ENCODE data around the gene FOCAD. TPM values are rescaled to one million over a fixed set of nuclear protein-coding genes. Genes with fewer than 3 reads are reported as not detected.
"Not testable (repeated sequence)": the region's sequence is repeated elsewhere in the genome, so short reads cannot be mapped to it uniquely, and the experiment has no call there.

FOCAD gene
- total and polyA plus RNA-seq, 4 donors, result 6.8 to 62.1 (median 27.9) TPM

DNA sequence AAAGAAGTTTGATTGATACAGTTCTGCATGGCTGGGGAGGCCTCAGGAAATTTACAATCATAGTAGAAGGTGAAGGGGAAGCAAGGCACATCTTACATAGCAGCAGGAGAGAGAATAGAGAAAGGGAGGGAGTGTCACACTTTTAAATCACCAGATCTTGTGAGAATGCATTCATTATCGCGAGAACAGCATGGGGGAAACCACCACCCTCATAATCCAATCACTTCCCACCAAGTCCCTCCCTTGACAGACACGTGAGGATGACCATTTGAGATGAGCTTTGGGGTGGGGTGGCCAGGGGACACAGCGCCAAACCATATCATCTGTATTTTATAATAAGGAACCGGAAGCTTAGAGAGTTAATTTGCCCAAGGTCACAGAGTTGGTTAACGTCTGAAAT lies 13.7 kb upstream of the FOCAD start:
- DNase-seq (no peak), ATAC-seq (ENCODE audit: insufficient read depth, low FRiP score) (no peak)
- Histone ChIP-seq H3K27ac (ENCODE audit: low read depth in 1 of 2, low read length in 1 of 2) (no peak overlapping the region), H3K4me3 (no peak overlapping the region), H3K36me3 (ENCODE audit: control insufficient read depth in 4 of 4, insufficient read depth in 4 of 4, low read length in 4 of 4) (no peaks in the 10 kb centered on the region), H3K4me1 (ENCODE audit: control insufficient read depth in 5 of 5, insufficient read depth in 5 of 5, low read length in 5 of 5) (no peaks in the 10 kb centered on the region), H3K9ac (ENCODE audit: insufficient read depth in 1 of 2, low read length in 2 of 2) (no peak overlapping the region), H3K9me3 (ENCODE audit: control insufficient read depth in 4 of 4, insufficient read depth in 3 of 4, low read length in 3 of 4) (no peaks in the 10 kb centered on the region), H3K27me3 (ENCODE audit: control insufficient read depth in 3 of 3, insufficient read depth in 3 of 3, low read length in 2 of 3) (no peaks in the 10 kb centered on the region)
- WGBS, 2 donors, result 79% methylated on average over 6 of the region's 6 CpGs
- TF ChIP-seq, protein P1, sequence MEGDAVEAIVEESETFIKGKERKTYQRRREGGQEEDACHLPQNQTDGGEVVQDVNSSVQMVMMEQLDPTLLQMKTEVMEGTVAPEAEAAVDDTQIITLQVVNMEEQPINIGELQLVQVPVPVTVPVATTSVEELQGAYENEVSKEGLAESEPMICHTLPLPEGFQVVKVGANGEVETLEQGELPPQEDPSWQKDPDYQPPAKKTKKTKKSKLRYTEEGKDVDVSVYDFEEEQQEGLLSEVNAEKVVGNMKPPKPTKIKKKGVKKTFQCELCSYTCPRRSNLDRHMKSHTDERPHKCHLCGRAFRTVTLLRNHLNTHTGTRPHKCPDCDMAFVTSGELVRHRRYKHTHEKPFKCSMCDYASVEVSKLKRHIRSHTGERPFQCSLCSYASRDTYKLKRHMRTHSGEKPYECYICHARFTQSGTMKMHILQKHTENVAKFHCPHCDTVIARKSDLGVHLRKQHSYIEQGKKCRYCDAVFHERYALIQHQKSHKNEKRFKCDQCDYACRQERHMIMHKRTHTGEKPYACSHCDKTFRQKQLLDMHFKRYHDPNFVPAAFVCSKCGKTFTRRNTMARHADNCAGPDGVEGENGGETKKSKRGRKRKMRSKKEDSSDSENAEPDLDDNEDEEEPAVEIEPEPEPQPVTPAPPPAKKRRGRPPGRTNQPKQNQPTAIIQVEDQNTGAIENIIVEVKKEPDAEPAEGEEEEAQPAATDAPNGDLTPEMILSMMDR (IDR thresholded peaks at IDR 0.05; ENCODE audit: control extremely low read depth, extremely low read depth), result no peak

DNA sequence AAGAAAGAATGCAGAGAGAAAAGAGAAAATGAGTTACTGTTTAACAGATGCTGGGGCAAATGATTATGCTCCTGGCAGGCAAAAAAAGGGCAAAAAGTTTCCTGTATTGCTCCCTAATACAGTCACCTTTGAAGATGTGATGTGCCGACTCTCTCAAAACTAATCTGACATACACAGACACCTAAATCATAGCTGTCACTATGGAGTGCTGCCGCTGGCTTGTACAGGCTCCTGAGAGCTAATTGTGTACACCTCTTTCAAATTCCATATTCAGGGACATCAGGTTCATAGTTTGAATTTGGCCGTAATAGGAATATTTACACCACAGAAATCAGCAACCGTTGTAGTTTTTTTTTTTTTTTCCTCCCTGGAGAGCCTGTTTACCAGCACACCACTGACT lies 12.4 kb upstream of the FOCAD start:
- Histone ChIP-seq H3K4me1 (ENCODE audit: control insufficient read depth in 5 of 5, insufficient read depth in 5 of 5, low read length in 5 of 5) (no peaks in the 10 kb centered on the region), H3K27me3 (ENCODE audit: control insufficient read depth in 3 of 3, insufficient read depth in 3 of 3, low read length in 2 of 3) (no peaks in the 10 kb centered on the region), H3K27ac (ENCODE audit: low read depth in 1 of 2, low read length in 1 of 2) (no peak overlapping the region), H3K36me3 (ENCODE audit: control insufficient read depth in 4 of 4, insufficient read depth in 4 of 4, low read length in 4 of 4) (no peaks in the 10 kb centered on the region), H3K9ac (ENCODE audit: insufficient read depth in 1 of 2, low read length in 2 of 2) (no peak overlapping the region), H3K9me3 (ENCODE audit: control insufficient read depth in 4 of 4, insufficient read depth in 3 of 4, low read length in 3 of 4) (no peaks in the 10 kb centered on the region), H3K4me3 (no peak overlapping the region)
- no peak for ATAC-seq (ENCODE audit: insufficient read depth, low FRiP score)
- 88 to 95% methylated on average over 4 of the region's 4 CpGs for WGBS, 2 donors
- no peak for DNase-seq
- TF ChIP-seq, protein P1 (IDR thresholded peaks at IDR 0.05; ENCODE audit: control extremely low read depth, extremely low read depth), result no peak

DNA sequence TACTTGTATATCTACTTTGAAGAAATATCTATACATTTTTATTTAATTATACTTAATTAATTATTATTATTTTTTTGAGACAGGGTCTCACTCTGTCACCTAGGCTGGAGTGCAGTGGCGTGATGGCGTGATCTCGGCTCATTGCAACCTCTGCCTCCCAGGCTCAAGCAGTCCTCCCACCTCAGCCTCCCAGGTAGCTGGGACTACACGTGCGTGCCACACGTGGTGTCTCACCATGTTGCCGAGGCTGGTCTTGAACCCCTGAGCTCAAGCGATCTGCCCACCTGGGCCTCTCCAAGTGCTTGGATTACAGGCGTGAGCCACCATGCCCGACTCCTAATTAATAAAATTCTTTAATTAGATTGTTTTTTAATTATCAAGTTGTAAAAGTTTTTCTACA lies 10.5 kb upstream of the FOCAD start:
- H3K27ac ChIP-seq (ENCODE audit: low read depth in 1 of 2, low read length in 1 of 2); H3K27me3 ChIP-seq (ENCODE audit: control insufficient read depth in 3 of 3, insufficient read depth in 3 of 3, low read length in 2 of 3); H3K36me3 ChIP-seq (ENCODE audit: control insufficient read depth in 4 of 4, insufficient read depth in 4 of 4, low read length in 4 of 4); H3K9ac ChIP-seq (ENCODE audit: insufficient read depth in 1 of 2, low read length in 2 of 2); H3K4me3 ChIP-seq; ATAC-seq (ENCODE audit: insufficient read depth, low FRiP score); H3K4me1 ChIP-seq (ENCODE audit: control insufficient read depth in 5 of 5, insufficient read depth in 5 of 5, low read length in 5 of 5); DNase-seq; H3K9me3 ChIP-seq (ENCODE audit: control insufficient read depth in 4 of 4, insufficient read depth in 3 of 4, low read length in 3 of 4): not testable (repeated sequence)
- 97 to 99% methylated on average over 10 of the region's 10 CpGs for WGBS, 2 donors

DNA sequence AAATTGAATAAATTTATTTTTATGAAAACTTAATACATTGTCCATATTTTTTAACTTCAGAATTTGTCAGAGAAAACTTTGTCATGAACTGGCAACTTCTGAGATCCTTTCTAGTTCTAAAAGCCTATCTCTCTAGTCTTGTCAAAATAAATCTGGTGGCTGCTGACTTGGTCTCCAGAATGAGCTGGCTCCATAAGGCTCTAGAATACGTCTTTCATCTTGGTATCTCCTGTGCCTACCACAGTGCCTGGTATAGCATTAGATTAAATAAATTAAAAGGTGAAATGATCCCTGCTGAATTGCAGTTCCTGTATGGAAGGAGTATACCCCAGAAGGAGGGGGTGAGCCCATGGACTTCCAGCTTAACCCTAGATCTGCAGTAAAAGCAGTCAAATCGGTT lies 2.6 kb upstream of the FOCAD start:
- no peak for ATAC-seq (ENCODE audit: insufficient read depth, low FRiP score)
- Histone ChIP-seq H3K27ac (ENCODE audit: low read depth in 1 of 2, low read length in 1 of 2) (no peak overlapping the region), H3K9me3 (ENCODE audit: control insufficient read depth in 4 of 4, insufficient read depth in 3 of 4, low read length in 3 of 4) (no peaks in the 10 kb centered on the region), H3K4me1 (ENCODE audit: control insufficient read depth in 5 of 5, insufficient read depth in 5 of 5, low read length in 5 of 5) (peaks cover 0 to 14% (median 4%) of the 10 kb centered on the region in 5 donors), H3K9ac (ENCODE audit: insufficient read depth in 1 of 2, low read length in 2 of 2) (no peak overlapping the region), H3K36me3 (ENCODE audit: control insufficient read depth in 4 of 4, insufficient read depth in 4 of 4, low read length in 4 of 4) (no peaks in the 10 kb centered on the region), H3K27me3 (ENCODE audit: control insufficient read depth in 3 of 3, insufficient read depth in 3 of 3, low read length in 2 of 3) (no peaks in the 10 kb centered on the region), H3K4me3 (no peak overlapping the region)
- TF ChIP-seq, protein P1 (IDR thresholded peaks at IDR 0.05; ENCODE audit: control extremely low read depth, extremely low read depth), result no peak
- no peak for DNase-seq
- WGBS, 2 donors, result 95 to 98% methylated on average over 2 of the region's 2 CpGs
